ENCODE measurements around the gene MBOAT2.
"Not testable (repeated sequence)": the region's sequence is repeated elsewhere in the genome, so short reads cannot be mapped to it uniquely, and the experiment has no call there.

- TF ChIP-seq POLR2A, CTCF (IDR thresholded peaks at IDR 0.05): not testable (repeated sequence)
Observed at GRCh38 chr2:8895087-8895912, 108.2 kb downstream of the MBOAT2 start.
